ENCODE measurements around the gene OR51G1.
"Not testable (repeated sequence)": the region's sequence is repeated elsewhere in the genome, so short reads cannot be mapped to it uniquely, and the experiment has no call there.

Gene OR51G1

GRCh38 chr11:4924239-4924638, at the start of gene OR51G1:
OR51G1 (minus strand) TSS chr11:4924339; CDS start chr11:4924339, 0 bp downstream.
- no peak for DNase-seq (ENCODE audit: low read depth)
- TF ChIP-seq CTCF (IDR thresholded peaks at IDR 0.05; ENCODE audit: insufficient read depth, low read depth, low read length, missing control alignments) = no peak
- no peak within 1 kb of the TSS for H3K4me3 ChIP-seq (ENCODE audit: low read depth, low read length)

- TF ChIP-seq CTCF (IDR thresholded peaks at IDR 0.05; ENCODE audit: insufficient read depth, low read depth, low read length, missing control alignments) = no peak
- DNase-seq (ENCODE audit: low read depth) = no peak
- H3K4me3 ChIP-seq (ENCODE audit: low read depth, low read length) = no peak overlapping the region
These were observed 38.7 kb upstream of the OR51G1 start for GRCh38 chr11:4962816-4963215.

GRCh38 chr11:4960877-4961276, 36.7 kb upstream of the OR51G1 start:
- no peak overlapping the region for H3K4me3 ChIP-seq (ENCODE audit: low read depth, low read length)
- TF ChIP-seq CTCF (IDR thresholded peaks at IDR 0.05; ENCODE audit: insufficient read depth, low read depth, low read length, missing control alignments) = no peak
- no peak for DNase-seq (ENCODE audit: low read depth)

- no peak overlapping the region for H3K4me3 ChIP-seq (ENCODE audit: low read depth, low read length)
- DNase-seq (ENCODE audit: low read depth) = no peak
- no peak for TF ChIP-seq CTCF (IDR thresholded peaks at IDR 0.05; ENCODE audit: insufficient read depth, low read depth, low read length, missing control alignments)
These were observed 33.3 kb upstream of the OR51G1 start for GRCh38 chr11:4957396-4957795.

- not testable (repeated sequence) for H3K4me3 ChIP-seq (ENCODE audit: low read depth, low read length); DNase-seq (ENCODE audit: low read depth)
These were observed 31.5 kb upstream of the OR51G1 start, which contains the start of gene OR51A2 for GRCh38 chr11:4955613-4956012. OR51A2 (minus strand) TSS chr11:4955713; CDS start chr11:4955713, 0 bp downstream.

- TF ChIP-seq CTCF (IDR thresholded peaks at IDR 0.05; ENCODE audit: insufficient read depth, low read depth, low read length, missing control alignments) = no peak
- no peak within 1 kb of the TSS for H3K4me3 ChIP-seq (ENCODE audit: low read depth, low read length)
- DNase-seq (ENCODE audit: low read depth) = no peak
These were observed 23.4 kb upstream of the OR51G1 start, which contains the start of gene OR51A4 for GRCh38 chr11:4947505-4947904. OR51A4 (minus strand) TSS chr11:4947605; CDS start chr11:4947100, 505 bp downstream.

- no peak for TF ChIP-seq CTCF (IDR thresholded peaks at IDR 0.05; ENCODE audit: insufficient read depth, low read depth, low read length, missing control alignments)
- no peak overlapping the region for H3K4me3 ChIP-seq (ENCODE audit: low read depth, low read length)
- DNase-seq (ENCODE audit: low read depth) = no peak
These were observed 12.6 kb upstream of the OR51G1 start for GRCh38 chr11:4936745-4937144.

Data from GM12865 (cell line).